DND-41 (cell line): Measurements from ENCODE around the gene NFKBIE.
A peak's percentile ranks its signal among the peaks of the same experiment; 100 is the strongest.

Experiments used
- ATAC-seq: fragments of 200-7000 bp; cut with Tn5 transposase; 3 replicates; pipeline ENCODE4 v1.9.1; 2021; ENCODE audit warnings: low read depth; ENCODE audit not compliant: insufficient read depth
- DNase-seq: peaks from one replicate; pipeline ENCODE4 v3.0.0-alpha.2; 2020
- H2AFZ ChIP-seq: 2 replicates; pipeline ENCODE4 v1.6.0; 2012; ENCODE audit warnings: low read depth, low read length
- H3K27ac ChIP-seq: 2 replicates; pipeline ENCODE4 v1.5.1; 2012; ENCODE audit warnings: low read length, inconsistent platforms
- H3K27me3 ChIP-seq: fragments of 200-600 bp; sonication (generic); 2 replicates; pipeline ENCODE4 v1.6.0; 2012; ENCODE audit warnings: low read length, mild to moderate bottlenecking, inconsistent platforms; ENCODE audit not compliant: insufficient read depth, poor library complexity
- H3K36me3 ChIP-seq: 2 replicates; pipeline ENCODE4 v1.5.1; 2012; ENCODE audit warnings: low read length, inconsistent platforms; ENCODE audit not compliant: insufficient read depth
- H3K4me1 ChIP-seq: 2 replicates; pipeline ENCODE4 v1.5.1; 2012; ENCODE audit warnings: mild to moderate bottlenecking, low read length; ENCODE audit not compliant: insufficient read depth
- H3K4me2 ChIP-seq: 2 replicates; pipeline ENCODE4 v1.6.0; 2012; ENCODE audit warnings: mild to moderate bottlenecking, moderate library complexity, low read length, inconsistent platforms; ENCODE audit not compliant: insufficient read depth
- H3K4me3 ChIP-seq, 2 experiments: fragments of 200-600 bp in 1 of 2; shearing (Covaris generic) in 1 of 2; 2 replicates each; pipeline ENCODE4 v1.5.1; 2012 to 2016; ENCODE audit warnings: inconsistent platforms in 2 of 2, low read length in 2 of 2, mild to moderate bottlenecking in 2 of 2, low read depth in 1 of 2, moderate library complexity in 1 of 2
- H3K79me2 ChIP-seq: 2 replicates; pipeline ENCODE4 v1.6.0; 2012; ENCODE audit warnings: low read length, inconsistent platforms; ENCODE audit not compliant: insufficient read depth
- H3K9ac ChIP-seq: 2 replicates; pipeline ENCODE4 v1.6.0; 2012; ENCODE audit warnings: low read depth, mild to moderate bottlenecking, inconsistent platforms, low read length, moderate library complexity
- H3K9me3 ChIP-seq: 2 replicates; pipeline ENCODE4 v1.5.1; 2012; ENCODE audit warnings: low read length, moderate library complexity, mild to moderate bottlenecking, inconsistent platforms; ENCODE audit not compliant: insufficient read depth, severe bottlenecking
- H4K20me1 ChIP-seq: 2 replicates; pipeline ENCODE4 v1.6.0; 2012; ENCODE audit warnings: low read length; ENCODE audit not compliant: insufficient read depth
- EZH2 ChIP-seq: IDR thresholded peaks from 3 replicates; pipeline ENCODE4 v1.6.1; 2012; ENCODE audit warnings: borderline replicate concordance, low read depth, mild to moderate bottlenecking, moderate library complexity, low read length, inconsistent platforms; ENCODE audit not compliant: severe bottlenecking
- TF ChIP-seq, protein P1 (sequence below): IDR thresholded peaks from 2 replicates; pipeline ENCODE4 v1.5.1; 2012; ENCODE audit warnings: borderline replicate concordance, low read length, moderate library complexity, mild to moderate bottlenecking; ENCODE audit not compliant: poor library complexity, severe bottlenecking; ENCODE audit errors: extremely low read depth

Gene NFKBIE

GRCh38 chr6:44269921-44270525, 4.7 kb upstream of the NFKBIE start, which contains the start of gene TMEM151B:
TMEM151B (plus strand) TSS chr6:44270450; CDS start chr6:44270743, 293 bp downstream.
- Histone ChIP-seq H3K4me1 (peaks cover 7% of the 10 kb centered on the region), H3K4me3 (no peak within 1 kb of the TSS), H3K27me3 (no peaks in the 10 kb centered on the region), H4K20me1 (peaks cover 12% of the 10 kb centered on the region; the same call in 1 of the 2 replicates), H2AFZ (no peak within 1 kb of the TSS), H3K9me3 (no peaks in the 10 kb centered on the region), H3K36me3 (no peaks in the 10 kb centered on the region), H3K79me2 (peaks cover under 1% of the 10 kb centered on the region; the same call in 1 of the 2 replicates), H3K27ac (no peak within 1 kb of the TSS), H3K9ac (no peak within 1 kb of the TSS), H3K4me2 (no peak within 1 kb of the TSS)
- TF ChIP-seq EZH2: no peak
- TF ChIP-seq, protein P1, sequence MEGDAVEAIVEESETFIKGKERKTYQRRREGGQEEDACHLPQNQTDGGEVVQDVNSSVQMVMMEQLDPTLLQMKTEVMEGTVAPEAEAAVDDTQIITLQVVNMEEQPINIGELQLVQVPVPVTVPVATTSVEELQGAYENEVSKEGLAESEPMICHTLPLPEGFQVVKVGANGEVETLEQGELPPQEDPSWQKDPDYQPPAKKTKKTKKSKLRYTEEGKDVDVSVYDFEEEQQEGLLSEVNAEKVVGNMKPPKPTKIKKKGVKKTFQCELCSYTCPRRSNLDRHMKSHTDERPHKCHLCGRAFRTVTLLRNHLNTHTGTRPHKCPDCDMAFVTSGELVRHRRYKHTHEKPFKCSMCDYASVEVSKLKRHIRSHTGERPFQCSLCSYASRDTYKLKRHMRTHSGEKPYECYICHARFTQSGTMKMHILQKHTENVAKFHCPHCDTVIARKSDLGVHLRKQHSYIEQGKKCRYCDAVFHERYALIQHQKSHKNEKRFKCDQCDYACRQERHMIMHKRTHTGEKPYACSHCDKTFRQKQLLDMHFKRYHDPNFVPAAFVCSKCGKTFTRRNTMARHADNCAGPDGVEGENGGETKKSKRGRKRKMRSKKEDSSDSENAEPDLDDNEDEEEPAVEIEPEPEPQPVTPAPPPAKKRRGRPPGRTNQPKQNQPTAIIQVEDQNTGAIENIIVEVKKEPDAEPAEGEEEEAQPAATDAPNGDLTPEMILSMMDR: no peak
- DNase-seq (no peak), ATAC-seq (no peak)

DNA sequence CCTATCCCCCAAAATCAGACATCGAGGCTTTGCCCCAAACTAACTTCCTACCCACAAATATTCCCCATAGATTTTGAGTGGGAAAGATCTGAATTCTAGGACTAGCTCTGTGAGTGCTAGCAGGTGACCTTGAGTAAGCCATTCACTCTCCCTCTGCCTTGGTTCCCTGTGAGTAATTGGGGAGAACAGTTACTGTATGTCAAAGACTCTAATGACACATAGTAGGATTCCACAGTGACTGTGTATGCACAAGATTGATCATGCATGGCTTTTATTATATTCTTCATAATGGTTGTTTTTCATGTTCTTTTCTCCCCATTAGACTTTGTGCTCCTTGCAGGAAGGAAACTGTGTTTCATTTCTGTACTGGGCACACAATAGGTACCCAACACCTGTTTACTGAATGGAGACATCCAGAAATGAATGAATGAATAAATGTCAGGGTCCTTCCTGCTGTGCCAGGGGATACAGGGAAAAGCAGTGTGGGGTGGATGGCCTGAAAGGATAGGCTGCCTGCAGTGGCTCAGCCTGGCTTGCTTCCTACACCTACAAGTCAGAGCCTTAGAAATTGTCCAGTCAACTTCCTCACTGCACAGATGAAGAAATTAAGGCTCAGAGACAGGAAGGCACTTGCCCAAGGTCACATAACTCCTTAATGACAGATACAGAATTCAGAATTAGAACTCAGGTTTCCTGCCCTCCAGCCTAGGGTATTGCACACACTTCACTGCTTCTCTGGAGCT, 4.0 kb upstream of the NFKBIE start:
- peaks cover 13% of the 10 kb centered on the region for H3K4me1 ChIP-seq
- no peak overlapping the region for H3K9ac ChIP-seq
- H3K79me2 ChIP-seq: peaks cover 7% of the 10 kb centered on the region; the same call in 1 of the 2 replicates
- TF ChIP-seq, protein P1: no peak
- TF ChIP-seq EZH2: no peak
- no peak overlapping the region for H3K4me3 ChIP-seq
- H3K9me3 ChIP-seq: no peaks in the 10 kb centered on the region
- no peak overlapping the region for H2AFZ ChIP-seq
- no peak for DNase-seq
- no peaks in the 10 kb centered on the region for H3K27me3 ChIP-seq
- no peak overlapping the region for H3K27ac ChIP-seq
- H3K4me2 ChIP-seq: no peak overlapping the region
- ATAC-seq: no peak
- no peaks in the 10 kb centered on the region for H3K36me3 ChIP-seq
- H4K20me1 ChIP-seq: peaks cover 15% of the 10 kb centered on the region; the same call in 1 of the 2 replicates

- H3K4me3 ChIP-seq: no peak overlapping the region
- no peak for TF ChIP-seq EZH2
- TF ChIP-seq, protein P1: peak; percentile 95
- no peak overlapping the region for H2AFZ ChIP-seq
- H3K9me3 ChIP-seq: no peaks in the 10 kb centered on the region
- no peak overlapping the region for H3K27ac ChIP-seq
- no peaks in the 10 kb centered on the region for H3K36me3 ChIP-seq
- no peaks in the 10 kb centered on the region for H3K27me3 ChIP-seq
- H3K4me1 ChIP-seq: peaks cover 24% of the 10 kb centered on the region
- no peak overlapping the region for H3K4me2 ChIP-seq
- no peak overlapping the region for H3K9ac ChIP-seq
- peak; percentile 39; the same call in 2 of the 3 replicates for ATAC-seq
- peak; percentile 67 for DNase-seq
- H3K79me2 ChIP-seq: peaks cover 19% of the 10 kb centered on the region
- H4K20me1 ChIP-seq: peaks cover 24% of the 10 kb centered on the region
These were observed 2.8 kb upstream of the NFKBIE start for GRCh38 chr6:44268095-44268628.
